Panc1 (cell line): ENCODE results near the gene DGCR2.
"Not testable (repeated sequence)": the region's sequence is repeated elsewhere in the genome, so short reads cannot be mapped to it uniquely, and the experiment has no call there.

Experiments used
- CTCF ChIP-seq: fragments of 450-650 bp; IDR thresholded peaks from 2 replicates; pipeline ENCODE4 v1.5.1; 2017; ENCODE audit warnings: mild to moderate bottlenecking
- REST ChIP-seq, 2 experiments: IDR thresholded peaks; 2 replicates each; pipeline ENCODE4 v1.6.1; 2011 to 2012; ENCODE audit warnings: low read depth in 2 of 2, control low read depth in 1 of 2, low read length in 1 of 2, mild to moderate bottlenecking in 1 of 2, moderate library complexity in 1 of 2; ENCODE audit not compliant: insufficient read depth in 1 of 2

DNA sequence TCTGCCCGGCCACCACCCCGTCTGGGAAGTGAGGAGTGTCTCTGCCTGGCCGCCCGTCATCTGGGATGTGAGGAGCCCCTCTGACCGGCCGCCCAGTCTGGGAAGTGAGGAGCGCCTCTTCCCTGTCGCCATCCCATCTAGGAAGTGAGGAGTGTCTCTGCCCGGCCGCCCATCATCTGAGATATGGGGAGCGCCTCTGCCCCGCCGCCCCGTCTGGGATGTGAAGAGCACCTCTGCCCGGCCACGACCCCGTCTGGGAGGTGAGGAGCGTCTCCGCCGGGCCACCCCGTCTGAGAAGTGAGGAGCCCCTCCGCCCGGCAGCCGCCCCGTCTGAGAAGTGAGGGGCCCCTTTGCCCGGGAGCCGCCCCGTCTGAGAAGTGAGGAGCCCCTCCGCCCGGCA lies 38.1 kb downstream of the DGCR2 start:
- TF ChIP-seq CTCF; REST (IDR thresholded peaks at IDR 0.05; ENCODE audit: insufficient read depth in 1 of 2, low read depth in 2 of 2, low read length in 1 of 2): not testable (repeated sequence)
